ENCODE data around the gene CLEC20A. TPM values are rescaled to one million over a fixed set of nuclear protein-coding genes. Genes with fewer than 3 reads are reported as not detected.

Gene CLEC20A
- total and polyA plus RNA-seq, 9 of the 15 experiments (the other 6 are each of a cell fraction or from before 2014, with no cell fraction given): not detected

- Histone ChIP-seq H3K27me3 (ENCODE audit: control insufficient read depth in 2 of 2, insufficient read depth in 2 of 2, low read length in 2 of 2) (no peaks in the 10 kb centered on the region), H3K9ac (ENCODE audit: insufficient read depth in 1 of 2, low read depth in 2 of 2, low read length in 2 of 2) (no peak overlapping the region), H3K27ac (ENCODE audit: extremely low read depth, low read depth, low read length) (no peak overlapping the region), H3K4me1 (replicated peaks in 1 of 2; ENCODE audit: control insufficient read depth in 2 of 2, insufficient read depth in 2 of 2, low read length in 2 of 2) (no peaks in the 10 kb centered on the region), H3K79me2 (ENCODE audit: control insufficient read depth, insufficient read depth, low read length) (no peaks in the 10 kb centered on the region), H3K9me1 (ENCODE audit: control insufficient read depth, insufficient read depth, low read length) (no peaks in the 10 kb centered on the region), H3K4me3 (no peak overlapping the region), H3K36me3 (ENCODE audit: control insufficient read depth, insufficient read depth, low read length) (no peaks in the 10 kb centered on the region), H3K4me2 (ENCODE audit: insufficient read depth, low read length) (no peak overlapping the region), H3K9me3 (replicated peaks; ENCODE audit: control insufficient read depth, insufficient read depth, low read depth, low read length) (no peaks in the 10 kb centered on the region), H2AFZ (ENCODE audit: low read depth, low read length) (no peak overlapping the region), H4K20me1 (replicated peaks; ENCODE audit: control insufficient read depth, insufficient read depth, low read length) (no peaks in the 10 kb centered on the region)
- in situ Hi-C loops (cut with MboI): no loop called here
- ATAC-seq: no peak
- DNase-seq (ENCODE audit: extremely low read depth in 1 of 4, low spot score in 3 of 4): no peak
- intact Hi-C loops (cut with micrococcal nuclease): no loop called here
- ChIA-PET POLR2A (interaction anchor here (1.1 kb wide), 1 partner anchor 17 kb away, joined by 3 read pairs; no protein-coding TSS in a partner anchor), CTCF (ENCODE audit: low intra/inter-chr PET ratio) (no interaction called here)
- BruUV-seq (replicated peaks): no TSS peak
- WGBS (ENCODE audit: insufficient coverage, low coverage, missing lambda C conversion rate): 0% methylated on average over 3 of the region's 3 CpGs
- no peak for FAIRE-seq
- no peak for TF ChIP-seq TFAP4 (CRISPR knock-in tag; IDR thresholded peaks at IDR 0.05; ENCODE audit: borderline replicate concordance)
- TF ChIP-seq ETV1 (tag; conservative IDR thresholded peaks at IDR 0.05; ENCODE audit: low read depth): no peak
- TF ChIP-seq STAT5A (IDR thresholded peaks at IDR 0.05; ENCODE audit: borderline replicate concordance, low read length): no peak
- TF ChIP-seq ZZZ3 (IDR thresholded peaks at IDR 0.05): no peak
- TF ChIP-seq PHF20 (IDR thresholded peaks at IDR 0.05; ENCODE audit: partially characterized antibody): no peak
- no peak for TF ChIP-seq ZC3H8 (IDR thresholded peaks at IDR 0.05)
- no peak for TF ChIP-seq STAT6 (CRISPR knock-in tag; IDR thresholded peaks at IDR 0.05)
- no peak for TF ChIP-seq ZNF212 (CRISPR knock-in tag; IDR thresholded peaks at IDR 0.05)
- no peak for TF ChIP-seq RERE (CRISPR knock-in tag; IDR thresholded peaks at IDR 0.05; ENCODE audit: borderline replicate concordance)
- no peak for TF ChIP-seq SMAD3 (CRISPR knock-in tag; conservative IDR thresholded peaks at IDR 0.05)
- TF ChIP-seq FOXO4 (CRISPR knock-in tag; IDR thresholded peaks at IDR 0.05): no peak
- no peak for TF ChIP-seq POLR2AphosphoS2 (IDR thresholded peaks at IDR 0.05; ENCODE audit: low read length)
- no peak for TF ChIP-seq TARDBP (IDR thresholded peaks at IDR 0.05)
Measured at GRCh38 chr1:178442925-178443324, 53.8 kb downstream of the CLEC20A start.

Data from K562 (cell line).